Activated T-cell treated with anti-CD3 and anti-CD28 coated beads, Interleukin-2, amount 50 U/mL, for 24 hours (primary cell): Measurements from ENCODE around the gene ZFP42.
"Not testable (repeated sequence)": the region's sequence is repeated elsewhere in the genome, so short reads cannot be mapped to it uniquely, and the experiment has no call there.

Experiments used
- DNase-seq: peaks from one replicate; pipeline ENCODE4 v3.0.0-alpha.2; 2020
- H3K27ac Mint-ChIP-seq: 2 replicates; pipeline ENCODE4 v1.8.0; 2020; ENCODE audit warnings: mild to moderate bottlenecking, mixed read lengths
- H3K27me3 Mint-ChIP-seq: 2 replicates; pipeline ENCODE4 v1.8.0; 2020; ENCODE audit warnings: mixed read lengths
- H3K36me3 Mint-ChIP-seq: 2 replicates; pipeline ENCODE4 v1.8.0; 2020; ENCODE audit warnings: low read depth, mixed read lengths
- H3K4me1 Mint-ChIP-seq: 2 replicates; pipeline ENCODE4 v1.8.0; 2020; ENCODE audit warnings: low read depth, mixed read lengths
- H3K4me3 Mint-ChIP-seq: 2 replicates; pipeline ENCODE4 v1.8.0; 2020; ENCODE audit warnings: mild to moderate bottlenecking, moderate library complexity, mixed read lengths
- H3K9me3 Mint-ChIP-seq: 2 replicates; pipeline ENCODE4 v1.8.0; 2020; ENCODE audit warnings: mixed read lengths

Gene ZFP42

GRCh38 chr4:188037003-188037713 is 41.6 kb downstream of the ZFP42 start:
- Mint-ChIP-seq H3K9me3 (peaks cover 6% of the 10 kb centered on the region), H3K4me3 (no peak overlapping the region), H3K4me1 (peaks cover 2% of the 10 kb centered on the region), H3K36me3 (no peaks in the 10 kb centered on the region), H3K27ac (no peak overlapping the region), H3K27me3 (peaks cover 8% of the 10 kb centered on the region)
- DNase-seq = no peak

GRCh38 chr4:188041721-188042120 is 46.1 kb downstream of the ZFP42 start:
- Mint-ChIP-seq H3K4me1 (no peaks in the 10 kb centered on the region), H3K27ac (no peak overlapping the region), H3K9me3 (peaks cover 2% of the 10 kb centered on the region), H3K27me3 (no peaks in the 10 kb centered on the region), H3K36me3 (no peaks in the 10 kb centered on the region), H3K4me3 (no peak overlapping the region)
- no peak for DNase-seq

GRCh38 chr4:188042191-188042590 is 46.6 kb downstream of the ZFP42 start:
- Mint-ChIP-seq H3K27ac (no peak overlapping the region), H3K9me3 (peaks cover 4% of the 10 kb centered on the region), H3K4me1 (no peaks in the 10 kb centered on the region), H3K4me3 (no peak overlapping the region), H3K36me3 (no peaks in the 10 kb centered on the region), H3K27me3 (no peaks in the 10 kb centered on the region)
- DNase-seq = no peak

- no peaks in the 10 kb centered on the region for H3K27me3 Mint-ChIP-seq
- no peak overlapping the region for H3K27ac Mint-ChIP-seq
- peaks cover 8% of the 10 kb centered on the region for H3K9me3 Mint-ChIP-seq
- H3K4me3 Mint-ChIP-seq = no peak overlapping the region
- DNase-seq = no peak
- no peaks in the 10 kb centered on the region for H3K4me1 Mint-ChIP-seq
- H3K36me3 Mint-ChIP-seq = no peaks in the 10 kb centered on the region
Observed at GRCh38 chr4:188043154-188043553, 47.6 kb downstream of the ZFP42 start.

GRCh38 chr4:188045461-188045860 is 49.9 kb downstream of the ZFP42 start:
- DNase-seq, H3K4me1 Mint-ChIP-seq, H3K27ac Mint-ChIP-seq, H3K4me3 Mint-ChIP-seq, H3K36me3 Mint-ChIP-seq, H3K27me3 Mint-ChIP-seq, H3K9me3 Mint-ChIP-seq: not testable (repeated sequence)

- no peak for DNase-seq
- H3K4me3 Mint-ChIP-seq = no peak overlapping the region
- no peaks in the 10 kb centered on the region for H3K36me3 Mint-ChIP-seq
- no peak overlapping the region for H3K27ac Mint-ChIP-seq
- no peaks in the 10 kb centered on the region for H3K27me3 Mint-ChIP-seq
- H3K9me3 Mint-ChIP-seq = peaks cover 10% of the 10 kb centered on the region
- no peaks in the 10 kb centered on the region for H3K4me1 Mint-ChIP-seq
Observed at GRCh38 chr4:188046657-188047056, 51.1 kb downstream of the ZFP42 start.

GRCh38 chr4:188053302-188053701 is 57.7 kb downstream of the ZFP42 start:
- no peaks in the 10 kb centered on the region for H3K36me3 Mint-ChIP-seq
- no peaks in the 10 kb centered on the region for H3K27me3 Mint-ChIP-seq
- H3K4me3 Mint-ChIP-seq = no peak overlapping the region
- H3K4me1 Mint-ChIP-seq = no peaks in the 10 kb centered on the region
- H3K27ac Mint-ChIP-seq = no peak overlapping the region
- no peak for DNase-seq
- H3K9me3 Mint-ChIP-seq = peaks cover 12% of the 10 kb centered on the region
